NCI-H2029 (cell line): ENCODE data around the gene PRDM16.

ENCODE experiments used
- DNase-seq: peaks from one replicate; lab custom pipeline; 2025; lab: John Stamatoyannopoulos, UW

Gene PRDM16

DNA sequence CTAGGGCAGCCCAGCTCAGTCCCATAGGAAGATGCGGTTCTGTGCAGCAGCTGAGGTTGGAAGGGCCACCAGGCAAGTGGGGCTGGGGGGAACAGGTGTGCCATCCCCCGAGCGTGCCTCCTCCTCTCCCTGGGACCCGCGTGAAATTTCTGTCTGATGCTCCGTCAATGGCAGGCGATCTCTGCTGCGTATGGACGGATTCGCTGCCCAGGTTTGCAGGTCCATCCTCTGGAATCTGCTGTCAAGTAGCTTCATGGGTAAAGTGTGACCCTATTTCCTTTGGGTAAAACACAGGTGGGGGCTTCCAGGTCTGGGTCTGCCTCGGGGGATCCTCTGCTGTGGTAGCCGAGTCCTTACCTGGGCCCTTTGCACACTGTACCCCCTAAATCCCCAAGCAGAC is 270.9 kb downstream of the PRDM16 start:
- DNase-seq, result no peak

DNA sequence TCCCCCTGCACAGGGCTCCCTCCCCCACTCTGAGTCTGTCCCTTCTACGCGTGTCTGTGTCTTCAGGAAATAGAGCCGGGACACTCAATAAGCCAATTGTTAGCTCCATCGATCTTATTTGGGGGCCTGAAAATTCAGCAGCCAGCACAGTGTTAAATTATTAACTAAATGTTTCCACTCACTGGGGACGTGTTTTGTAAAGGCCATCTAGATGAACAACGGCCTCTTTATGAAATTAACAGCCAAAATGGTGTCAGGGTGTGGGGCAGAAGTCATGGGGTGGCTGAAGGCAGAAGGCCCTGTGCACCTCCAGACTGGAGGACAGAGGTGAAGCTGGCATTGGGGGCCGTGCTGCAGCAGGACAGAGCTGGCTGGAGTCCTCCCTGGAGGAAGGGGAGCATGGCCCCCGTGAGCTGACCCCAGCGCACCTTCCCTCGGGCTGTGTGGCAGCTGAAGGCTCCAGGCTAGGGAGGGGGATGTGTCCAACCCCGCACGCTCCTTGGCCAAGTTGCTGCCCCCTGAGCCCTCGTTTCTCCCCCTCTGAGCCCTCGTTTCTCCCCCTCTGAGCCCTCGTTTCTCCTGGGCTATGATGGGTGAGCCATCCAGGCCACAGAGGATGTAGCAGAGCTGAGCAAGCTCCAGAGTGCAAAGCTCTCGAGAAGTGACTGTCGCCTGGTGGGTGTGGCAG is 271.7 kb downstream of the PRDM16 start:
- no peak for DNase-seq

DNA sequence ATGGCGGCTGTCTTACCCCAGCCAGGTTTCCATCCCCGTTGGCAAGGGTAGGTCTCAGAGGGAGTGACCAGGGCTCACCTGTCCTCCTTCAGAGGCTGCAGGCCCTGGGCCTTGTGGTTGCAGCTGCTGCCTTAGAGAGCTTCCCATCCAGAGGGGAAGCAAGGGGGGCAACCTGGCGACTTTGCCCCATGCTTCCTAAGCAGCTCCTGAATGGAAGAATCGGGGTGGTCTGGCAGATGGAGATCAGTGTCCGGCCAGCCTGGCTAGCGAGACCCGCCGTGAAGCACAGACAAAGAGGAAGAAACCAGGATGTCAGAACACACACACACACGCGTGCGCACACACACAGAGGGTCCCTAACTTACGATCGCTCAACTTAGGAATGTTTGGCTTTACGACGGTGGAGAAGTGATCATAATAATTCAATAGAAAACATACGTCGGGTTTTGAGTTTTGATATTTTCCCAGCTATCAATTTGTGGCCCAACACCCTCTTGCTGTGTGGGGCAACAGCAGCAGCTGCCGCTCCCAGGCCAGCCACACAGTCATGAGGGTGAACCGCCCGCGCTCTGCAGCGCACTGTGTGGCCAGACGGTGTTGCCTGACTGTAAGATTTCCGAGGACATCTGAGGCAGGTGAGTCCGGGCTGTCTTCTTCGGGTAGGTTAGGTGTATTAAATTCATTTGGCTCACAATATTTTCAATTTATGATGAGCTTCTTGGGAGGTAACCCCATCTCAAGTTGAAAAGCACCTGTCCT is 272.4 kb downstream of the PRDM16 start:
- DNase-seq, result no peak

- DNase-seq, result no peak
Measured at GRCh38 chr1:3342960-3343359, 274.0 kb downstream of the PRDM16 start.

- DNase-seq, result no peak
Measured at GRCh38 chr1:3344395-3344794, 275.4 kb downstream of the PRDM16 start.

- no peak for DNase-seq
Measured at GRCh38 chr1:3345792-3346191, 276.8 kb downstream of the PRDM16 start.

GRCh38 chr1:3346478-3346877 is 277.5 kb downstream of the PRDM16 start:
- no peak for DNase-seq

GRCh38 chr1:3347257-3348020 is 278.4 kb downstream of the PRDM16 start:
- no peak for DNase-seq

DNA sequence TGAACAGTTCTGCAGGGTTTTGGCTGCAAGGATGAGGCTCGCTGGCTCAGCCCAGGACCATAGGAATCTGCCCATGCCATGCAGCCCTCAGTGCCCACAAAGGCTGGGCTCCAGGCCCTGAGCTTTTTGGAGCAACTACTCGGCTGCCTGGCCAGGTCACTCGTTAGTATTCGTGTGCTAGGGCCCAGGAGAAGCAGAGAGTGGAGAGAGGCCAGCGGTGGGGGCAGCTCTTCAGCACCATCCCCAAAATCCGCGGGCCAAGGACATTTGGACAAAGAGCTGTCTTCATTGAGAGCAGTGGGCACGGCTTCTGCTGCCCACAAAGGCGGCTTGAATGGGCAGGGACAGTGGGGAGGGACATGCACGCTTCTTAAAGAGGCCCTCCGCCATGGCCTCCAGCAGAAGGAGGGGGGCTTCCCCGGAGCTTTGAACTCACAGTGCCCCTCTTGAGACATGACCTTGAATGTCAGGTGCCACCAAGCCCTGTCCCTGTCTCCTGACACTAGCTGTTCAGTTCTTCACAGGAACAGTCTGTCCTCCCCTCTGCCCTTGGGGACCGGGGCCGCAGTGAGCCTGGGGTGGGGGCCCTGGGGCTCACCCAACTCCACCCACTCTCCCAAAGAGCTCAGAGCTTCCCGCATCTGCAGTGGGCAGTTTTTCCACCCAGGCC is 279.3 kb downstream of the PRDM16 start:
- DNase-seq, result no peak

DNA sequence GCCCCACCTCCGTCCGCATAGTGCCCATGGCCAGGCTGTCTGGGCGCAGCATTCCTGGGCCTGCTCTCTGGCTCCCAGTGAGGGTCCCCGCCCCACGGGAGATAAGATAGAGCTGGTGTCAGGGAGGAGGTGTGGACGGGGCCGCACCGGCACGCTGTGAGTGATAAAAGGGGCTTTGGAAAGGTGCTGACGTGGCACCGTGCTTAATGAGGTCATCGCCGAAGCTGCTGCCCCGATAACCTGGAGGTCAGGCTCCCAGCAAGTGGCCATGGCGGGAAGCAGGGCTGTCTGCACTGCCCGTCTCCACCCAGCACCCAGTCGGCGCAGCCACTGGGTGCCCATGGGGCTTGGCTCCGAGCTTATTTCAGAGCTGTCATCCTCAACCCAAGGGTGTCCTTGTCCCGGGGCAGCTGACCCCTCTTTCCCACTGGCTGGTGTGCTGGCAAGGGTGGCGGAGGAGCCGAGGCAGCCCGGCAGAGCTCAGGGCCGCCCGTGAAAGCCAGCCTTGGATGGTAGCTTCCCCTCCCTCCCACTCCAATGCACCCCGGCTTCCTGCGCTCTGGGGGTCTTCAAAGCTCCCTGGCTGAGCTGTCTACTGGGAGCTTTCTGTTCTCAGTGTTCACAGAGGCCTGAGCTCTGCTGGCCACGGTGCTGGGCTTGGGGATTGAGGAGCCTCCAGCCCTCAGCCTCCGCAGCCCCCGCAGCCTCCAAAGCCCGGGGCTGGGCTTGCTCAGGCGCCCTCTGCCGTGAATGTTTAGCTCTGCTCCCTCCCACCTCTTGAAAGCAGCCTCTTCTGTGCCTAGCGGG is 280.4 kb downstream of the PRDM16 start:
- DNase-seq, result no peak

GRCh38 chr1:3349968-3350299 is 280.9 kb downstream of the PRDM16 start:
- no peak for DNase-seq

DNA sequence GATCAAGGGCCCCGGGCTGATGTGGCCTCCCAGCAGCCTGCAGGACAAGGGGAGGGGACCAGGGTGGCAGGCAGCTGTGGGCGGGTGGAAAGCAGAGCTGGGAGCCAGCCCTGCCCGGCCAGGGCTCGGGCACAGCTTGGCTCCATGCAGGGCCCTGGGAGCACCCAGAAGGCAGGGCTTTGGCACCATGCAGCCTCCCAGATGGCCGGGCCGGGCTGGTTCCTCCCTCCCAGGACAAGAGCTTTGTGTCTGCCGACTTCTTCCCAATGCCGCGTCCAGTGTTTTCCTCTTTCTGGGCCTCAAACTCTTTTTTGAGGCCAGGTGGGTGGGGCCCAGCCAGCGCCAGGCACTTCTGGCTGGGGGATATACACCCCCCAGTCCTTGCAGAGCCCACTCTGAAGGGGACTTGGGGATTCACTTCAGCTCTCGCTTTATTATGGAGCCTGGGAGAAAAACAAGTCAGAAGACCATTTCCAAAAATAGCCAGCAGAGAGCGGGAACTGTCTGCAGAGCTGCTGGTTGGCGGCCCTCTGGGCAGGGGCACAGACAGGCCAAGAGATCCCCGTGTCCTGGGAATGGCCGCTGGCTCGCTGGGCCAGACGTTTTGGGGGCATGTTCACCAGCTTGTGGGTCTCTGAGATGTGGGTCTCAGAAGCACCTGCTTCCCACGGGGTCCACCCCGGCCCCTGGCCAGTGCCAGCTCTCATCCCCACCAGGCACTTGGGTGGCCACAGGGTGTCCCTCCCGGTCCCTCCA is 281.7 kb downstream of the PRDM16 start:
- DNase-seq, result no peak

- DNase-seq, result no peak
Measured at GRCh38 chr1:3351449-3352298, 282.7 kb downstream of the PRDM16 start.

GRCh38 chr1:3352299-3352951 is 283.4 kb downstream of the PRDM16 start:
- DNase-seq, result no peak

GRCh38 chr1:3352952-3353331 is 283.9 kb downstream of the PRDM16 start:
- DNase-seq, result no peak

DNA sequence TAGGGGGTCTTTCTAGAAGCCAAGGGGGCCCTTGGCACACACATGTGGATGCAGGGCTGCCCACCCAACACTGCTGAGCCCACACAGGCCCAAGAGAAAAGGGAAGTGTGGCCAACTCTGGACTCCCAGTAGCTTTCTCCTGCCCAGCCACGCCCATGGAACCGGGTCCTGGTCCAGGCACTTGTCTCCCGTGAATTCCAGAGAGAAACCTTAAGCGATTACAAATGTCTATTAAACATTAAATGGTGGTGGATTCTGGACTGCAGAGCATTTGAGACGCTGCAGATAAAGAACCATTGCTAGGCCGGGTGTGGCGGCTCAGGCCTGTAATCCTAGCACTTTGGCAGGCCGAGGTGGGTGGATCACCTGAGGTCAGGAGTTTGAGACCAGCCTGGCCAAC is 284.9 kb downstream of the PRDM16 start:
- no peak for DNase-seq

DNA sequence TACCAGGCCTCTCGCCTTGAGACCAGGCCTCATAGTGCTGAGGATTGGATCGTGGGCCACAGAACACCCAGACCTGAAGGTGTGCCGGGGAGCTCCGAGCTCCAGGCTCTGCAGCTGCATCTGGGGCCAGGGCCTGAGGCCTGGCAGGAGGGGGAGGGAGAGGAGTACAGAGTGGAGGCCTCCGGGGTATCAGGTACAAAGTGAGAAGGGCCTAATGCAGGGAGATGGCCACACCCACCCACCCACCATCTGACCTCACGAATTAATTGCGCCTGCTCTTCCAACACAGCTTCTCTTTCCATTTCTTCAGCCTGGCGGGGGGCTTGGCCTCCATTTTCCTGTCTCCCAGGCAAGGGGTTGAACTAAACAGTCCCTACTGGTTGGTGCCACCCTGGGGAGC is 286.1 kb downstream of the PRDM16 start:
- DNase-seq, result no peak

DNA sequence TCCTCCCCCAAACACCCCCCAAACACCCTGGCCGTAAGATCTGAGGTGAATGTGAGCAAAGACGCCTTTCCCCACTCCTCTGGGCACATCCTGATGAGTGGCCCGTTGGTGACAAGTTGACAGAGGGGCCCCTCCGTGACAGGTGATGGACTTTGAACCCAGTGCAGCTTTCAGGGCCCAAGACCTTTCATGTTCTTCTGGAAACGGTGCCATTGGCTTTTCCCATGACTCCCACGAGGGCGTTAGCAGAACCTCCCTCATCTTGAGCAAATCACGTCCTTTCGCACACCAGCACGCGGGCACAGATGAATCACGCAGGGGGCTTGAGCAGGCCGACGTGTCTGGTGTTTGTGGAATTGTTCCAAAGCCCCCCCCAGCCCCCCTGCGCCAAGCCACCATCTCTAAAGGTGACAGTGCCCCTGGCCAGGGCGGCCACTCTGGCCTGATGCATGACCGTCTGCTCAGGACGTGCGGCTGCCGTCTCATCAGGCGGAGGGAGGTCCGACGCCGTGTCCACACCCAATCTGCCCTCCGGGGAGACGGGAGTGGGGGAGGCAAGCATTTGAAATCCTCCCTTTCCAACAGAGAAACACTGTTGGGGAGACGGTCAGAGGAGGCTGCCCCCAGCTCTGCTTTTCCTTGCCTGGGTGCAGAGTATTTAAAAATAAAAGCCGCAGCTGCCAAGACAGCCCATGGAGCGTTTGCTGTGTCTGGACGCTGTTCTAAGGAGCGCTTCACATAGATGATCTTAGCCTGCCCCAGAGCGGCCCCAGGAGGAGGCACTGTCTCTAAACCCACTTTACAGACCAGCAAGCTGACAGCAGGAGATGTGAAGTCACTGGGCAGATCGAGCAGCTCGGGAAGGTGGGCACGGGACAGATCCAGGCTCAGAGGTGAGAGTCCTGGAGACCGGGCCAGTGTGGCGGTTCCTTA is 287.2 kb downstream of the PRDM16 start:
- DNase-seq, result no peak
